Measurements from ENCODE around the gene NACA2. TPM values are rescaled to one million over a fixed set of nuclear protein-coding genes. Genes with fewer than 3 reads are reported as not detected.

NACA2 gene
- total RNA-seq, 1 experiment from 2014 or later, result not detected

DNA sequence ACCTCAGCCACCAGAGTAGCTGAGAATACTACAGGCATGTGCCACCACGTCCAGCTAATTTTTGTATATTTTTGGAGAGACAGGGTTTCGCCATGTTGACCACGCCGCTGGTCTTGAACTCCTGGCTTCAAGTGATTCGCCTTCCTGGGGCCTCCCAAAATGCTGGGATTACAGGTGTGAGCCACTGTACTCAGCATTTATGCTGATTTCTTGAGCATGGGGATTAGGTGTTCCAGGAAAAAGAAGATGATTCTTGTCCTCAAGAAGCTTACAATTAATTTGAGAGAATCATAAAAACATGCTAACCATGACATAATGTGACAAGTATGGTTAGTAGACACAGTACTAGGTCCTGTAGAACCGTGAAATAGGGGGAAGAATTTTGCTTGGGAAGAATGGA is 30.9 kb downstream of the NACA2 start:
- Histone ChIP-seq H2AFZ (ENCODE audit: low read length) (no peak overlapping the region), H3K79me2 (ENCODE audit: low read length) (no peaks in the 10 kb centered on the region), H4K20me1 (ENCODE audit: low read length) (no peaks in the 10 kb centered on the region), H3F3A (ENCODE audit: low read length, unreplicated experiment) (no peaks in the 10 kb centered on the region), H3K36me3 (ENCODE audit: low read depth, low read length) (no peaks in the 10 kb centered on the region), H3K27me3 (ENCODE audit: low read length) (no peaks in the 10 kb centered on the region), H3K4me1 (ENCODE audit: insufficient read depth, low read length) (peaks cover 12% of the 10 kb centered on the region), H3K4me3 (ENCODE audit: low read length) (no peak overlapping the region), H3K27ac (ENCODE audit: low read length) (no peak overlapping the region), H3K9me3 (ENCODE audit: low read length) (no peaks in the 10 kb centered on the region), H3K9ac (ENCODE audit: low read length) (no peak overlapping the region), H3K4me2 (ENCODE audit: low read length) (no peak overlapping the region), H3K9me2 (replicated peaks; ENCODE audit: low read length) (no peaks in the 10 kb centered on the region)
- intact Hi-C loops (cut with micrococcal nuclease), result no loop called here
- ATAC-seq (no peak), DNase-seq (no peak)
- ChIA-PET POLR2A (ENCODE audit: unreplicated experiment) (no interaction called here), CTCF (no interaction called here)
- no TSS peak for BruUV-seq (replicated peaks)
- TF ChIP-seq CTCF (conservative IDR thresholded peaks at IDR 0.05; ENCODE audit: low read depth, low read length), result no peak
- TF ChIP-seq EZH2phosphoT487 (IDR thresholded peaks at IDR 0.05; ENCODE audit: borderline replicate concordance, low read length), result no peak
- TF ChIP-seq EZH2 (IDR thresholded peaks at IDR 0.05; ENCODE audit: low read length, unreplicated experiment), result no peak

- H3K4me1 ChIP-seq (ENCODE audit: insufficient read depth, low read length), result peaks cover 8% of the 10 kb centered on the region
Measured at GRCh38 chr17:61556224-61557188, 34.5 kb downstream of the NACA2 start.

More at GRCh38 chr17:61556224-61557188, 34.5 kb downstream of the NACA2 start:
- peak overlapping the region; percentile 28 for H2AFZ ChIP-seq (ENCODE audit: low read length)
- H3K9me3 ChIP-seq (ENCODE audit: low read length), result no peaks in the 10 kb centered on the region
- H3K4me3 ChIP-seq (ENCODE audit: low read length), result peak overlapping the region; percentile 39
- H3K27ac ChIP-seq (ENCODE audit: low read length), result no peak overlapping the region
- no peaks in the 10 kb centered on the region for H3F3A ChIP-seq (ENCODE audit: low read length, unreplicated experiment)
- no TSS peak for BruUV-seq (replicated peaks)
- peak; percentile 28 for DNase-seq
- H3K9ac ChIP-seq (ENCODE audit: low read length), result no peak overlapping the region
- no peaks in the 10 kb centered on the region for H4K20me1 ChIP-seq (ENCODE audit: low read length)
- peak; percentile 72 for ATAC-seq
- H3K4me2 ChIP-seq (ENCODE audit: low read length), result peak overlapping the region; percentile 74
- no peaks in the 10 kb centered on the region for H3K9me2 ChIP-seq (replicated peaks; ENCODE audit: low read length)
- CTCF ChIA-PET, result interaction anchor here (0.7 kb wide), 1 partner anchor 18 kb away, joined by 3 read pairs; no protein-coding TSS in a partner anchor
- no peaks in the 10 kb centered on the region for H3K27me3 ChIP-seq (ENCODE audit: low read length)
- H3K36me3 ChIP-seq (ENCODE audit: low read depth, low read length), result no peaks in the 10 kb centered on the region
- intact Hi-C loops (cut with micrococcal nuclease), result no loop called here
- TF ChIP-seq EZH2 (IDR thresholded peaks at IDR 0.05; ENCODE audit: low read length, unreplicated experiment) (no peak), EZH2phosphoT487 (IDR thresholded peaks at IDR 0.05; ENCODE audit: borderline replicate concordance, low read length) (no peak), CTCF (conservative IDR thresholded peaks at IDR 0.05; ENCODE audit: low read depth, low read length) (no peak)
- no peaks in the 10 kb centered on the region for H3K79me2 ChIP-seq (ENCODE audit: low read length)
- POLR2A ChIA-PET (ENCODE audit: unreplicated experiment), result no interaction called here
